Gastrocnemius medialis (tissue), 4 donors: ENCODE data around the gene GPR42.

ENCODE experiments used
- POLR2A ChIP-seq, 2 donors: fragments of 450-650 bp; IDR thresholded peaks; one replicate each; pipeline ENCODE4 v1.6.1; 2017; ENCODE audit warnings: antibody characterized with exemption in 2 of 2, mild to moderate bottlenecking in 2 of 2, moderate library complexity in 2 of 2
- TF ChIP-seq, protein P1 (sequence below), 5 experiments: fragments of 450-650 bp in 3 of 5; fragments of 200-600 bp in 2 of 5; sonication (generic) in 2 of 5; IDR thresholded peaks in 4 of 5; conservative IDR thresholded peaks in 1 of 5; 1 replicate in 4 of 5; 2 replicates in 1 of 5; pipeline ENCODE4 v1.5.1; 2016 to 2019; ENCODE audit warnings: antibody characterized with exemption in 5 of 5, mild to moderate bottlenecking in 3 of 5, moderate library complexity in 3 of 5

DNA sequence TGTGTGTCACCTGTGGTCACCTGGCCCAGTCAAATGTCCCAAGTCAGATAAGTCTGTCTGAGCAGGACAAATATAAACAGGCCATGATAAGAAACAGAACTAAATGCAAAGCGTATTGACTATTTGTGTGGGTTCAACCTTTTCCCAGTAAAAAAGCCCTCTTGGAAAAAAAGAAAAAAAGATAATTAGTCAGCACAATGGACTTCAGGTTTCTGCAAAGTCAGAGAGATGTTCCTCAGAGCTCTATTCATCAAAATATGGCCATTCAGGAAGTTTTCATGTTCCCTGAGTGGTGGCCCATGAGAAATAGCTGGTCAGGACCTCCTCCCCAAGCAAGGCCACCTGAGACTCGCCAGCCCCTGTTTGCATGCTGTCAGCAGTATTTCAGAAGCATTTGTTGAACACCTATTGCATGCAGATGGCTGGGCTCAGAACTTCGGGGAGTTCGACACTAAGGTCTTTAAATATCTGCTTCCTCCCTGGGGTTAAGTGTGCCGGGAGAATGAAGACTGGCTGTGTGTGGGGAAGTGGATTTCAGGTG, 9.9 kb upstream of the GPR42 start:
- TF ChIP-seq, protein P1, sequence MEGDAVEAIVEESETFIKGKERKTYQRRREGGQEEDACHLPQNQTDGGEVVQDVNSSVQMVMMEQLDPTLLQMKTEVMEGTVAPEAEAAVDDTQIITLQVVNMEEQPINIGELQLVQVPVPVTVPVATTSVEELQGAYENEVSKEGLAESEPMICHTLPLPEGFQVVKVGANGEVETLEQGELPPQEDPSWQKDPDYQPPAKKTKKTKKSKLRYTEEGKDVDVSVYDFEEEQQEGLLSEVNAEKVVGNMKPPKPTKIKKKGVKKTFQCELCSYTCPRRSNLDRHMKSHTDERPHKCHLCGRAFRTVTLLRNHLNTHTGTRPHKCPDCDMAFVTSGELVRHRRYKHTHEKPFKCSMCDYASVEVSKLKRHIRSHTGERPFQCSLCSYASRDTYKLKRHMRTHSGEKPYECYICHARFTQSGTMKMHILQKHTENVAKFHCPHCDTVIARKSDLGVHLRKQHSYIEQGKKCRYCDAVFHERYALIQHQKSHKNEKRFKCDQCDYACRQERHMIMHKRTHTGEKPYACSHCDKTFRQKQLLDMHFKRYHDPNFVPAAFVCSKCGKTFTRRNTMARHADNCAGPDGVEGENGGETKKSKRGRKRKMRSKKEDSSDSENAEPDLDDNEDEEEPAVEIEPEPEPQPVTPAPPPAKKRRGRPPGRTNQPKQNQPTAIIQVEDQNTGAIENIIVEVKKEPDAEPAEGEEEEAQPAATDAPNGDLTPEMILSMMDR (IDR thresholded peaks at IDR 0.05 in 4 of 5, conservative IDR thresholded peaks at IDR 0.05 in 1 of 5): no peak
- TF ChIP-seq POLR2A (IDR thresholded peaks at IDR 0.05): no peak
